GM12875 (cell line): Measurements from ENCODE around the gene MAX.

Source experiments
- H3K4me3 ChIP-seq: one replicate; pipeline ENCODE4 v1.5.1; 2011; ENCODE audit warnings: low read depth, low read length, control low read depth
- TF ChIP-seq, protein P1 (sequence below): IDR thresholded peaks from 2 replicates; pipeline ENCODE4 v1.5.1; 2011; ENCODE audit warnings: low read depth, mild to moderate bottlenecking, control low read depth, inconsistent platforms, low read length, moderate library complexity, borderline replicate concordance; ENCODE audit not compliant: insufficient read depth

MAX gene, protein sequence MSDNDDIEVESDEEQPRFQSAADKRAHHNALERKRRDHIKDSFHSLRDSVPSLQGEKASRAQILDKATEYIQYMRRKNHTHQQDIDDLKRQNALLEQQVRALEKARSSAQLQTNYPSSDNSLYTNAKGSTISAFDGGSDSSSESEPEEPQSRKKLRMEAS

DNA sequence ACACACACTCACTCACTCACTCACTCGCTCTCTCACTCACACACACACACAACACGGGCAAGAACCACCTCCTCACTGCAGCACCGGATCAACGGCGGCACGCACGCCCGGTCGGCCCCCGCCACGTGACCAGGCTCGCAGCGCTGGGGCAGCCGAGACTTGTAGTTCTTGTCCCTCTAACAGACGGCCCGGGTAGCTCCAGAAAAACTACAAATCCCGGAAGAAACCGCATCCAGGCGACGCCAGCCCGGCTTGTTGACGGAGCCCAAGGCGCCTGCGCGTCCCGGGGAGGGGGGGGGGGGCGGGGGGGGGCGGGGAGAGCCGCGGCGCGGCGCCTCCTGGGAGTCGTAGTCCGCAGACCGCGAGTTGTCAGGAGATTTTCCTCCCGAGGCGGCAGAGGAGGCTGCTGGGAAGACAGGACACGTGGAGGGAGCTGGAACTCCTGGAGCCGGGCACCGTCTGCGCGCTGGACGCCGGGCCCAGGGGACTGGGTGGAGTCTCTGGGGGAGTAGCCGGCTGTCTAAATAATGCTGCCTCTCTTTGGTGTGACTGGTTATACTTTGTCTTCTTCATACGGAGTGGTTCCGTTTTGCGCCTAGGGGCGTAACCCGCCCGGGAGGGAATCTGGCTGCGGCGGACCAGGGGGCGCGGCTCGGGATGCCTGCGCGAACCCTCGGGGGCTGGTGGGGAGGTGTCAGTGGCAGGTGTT is at the start of gene MAX:
Gene MAX, minus strand, starts transcription at position 77 of the 709 bp plus-strand sequence. CDS start 178 bp downstream, outside the sequence.
- TF ChIP-seq, protein P1, sequence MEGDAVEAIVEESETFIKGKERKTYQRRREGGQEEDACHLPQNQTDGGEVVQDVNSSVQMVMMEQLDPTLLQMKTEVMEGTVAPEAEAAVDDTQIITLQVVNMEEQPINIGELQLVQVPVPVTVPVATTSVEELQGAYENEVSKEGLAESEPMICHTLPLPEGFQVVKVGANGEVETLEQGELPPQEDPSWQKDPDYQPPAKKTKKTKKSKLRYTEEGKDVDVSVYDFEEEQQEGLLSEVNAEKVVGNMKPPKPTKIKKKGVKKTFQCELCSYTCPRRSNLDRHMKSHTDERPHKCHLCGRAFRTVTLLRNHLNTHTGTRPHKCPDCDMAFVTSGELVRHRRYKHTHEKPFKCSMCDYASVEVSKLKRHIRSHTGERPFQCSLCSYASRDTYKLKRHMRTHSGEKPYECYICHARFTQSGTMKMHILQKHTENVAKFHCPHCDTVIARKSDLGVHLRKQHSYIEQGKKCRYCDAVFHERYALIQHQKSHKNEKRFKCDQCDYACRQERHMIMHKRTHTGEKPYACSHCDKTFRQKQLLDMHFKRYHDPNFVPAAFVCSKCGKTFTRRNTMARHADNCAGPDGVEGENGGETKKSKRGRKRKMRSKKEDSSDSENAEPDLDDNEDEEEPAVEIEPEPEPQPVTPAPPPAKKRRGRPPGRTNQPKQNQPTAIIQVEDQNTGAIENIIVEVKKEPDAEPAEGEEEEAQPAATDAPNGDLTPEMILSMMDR: no peak
- peak within 1 kb of the TSS; percentile 93 for H3K4me3 ChIP-seq

- no peak overlapping the region for H3K4me3 ChIP-seq
- TF ChIP-seq, protein P1: no peak
Measured at GRCh38 chr14:65151609-65151956, 49.3 kb upstream of the MAX start.

DNA sequence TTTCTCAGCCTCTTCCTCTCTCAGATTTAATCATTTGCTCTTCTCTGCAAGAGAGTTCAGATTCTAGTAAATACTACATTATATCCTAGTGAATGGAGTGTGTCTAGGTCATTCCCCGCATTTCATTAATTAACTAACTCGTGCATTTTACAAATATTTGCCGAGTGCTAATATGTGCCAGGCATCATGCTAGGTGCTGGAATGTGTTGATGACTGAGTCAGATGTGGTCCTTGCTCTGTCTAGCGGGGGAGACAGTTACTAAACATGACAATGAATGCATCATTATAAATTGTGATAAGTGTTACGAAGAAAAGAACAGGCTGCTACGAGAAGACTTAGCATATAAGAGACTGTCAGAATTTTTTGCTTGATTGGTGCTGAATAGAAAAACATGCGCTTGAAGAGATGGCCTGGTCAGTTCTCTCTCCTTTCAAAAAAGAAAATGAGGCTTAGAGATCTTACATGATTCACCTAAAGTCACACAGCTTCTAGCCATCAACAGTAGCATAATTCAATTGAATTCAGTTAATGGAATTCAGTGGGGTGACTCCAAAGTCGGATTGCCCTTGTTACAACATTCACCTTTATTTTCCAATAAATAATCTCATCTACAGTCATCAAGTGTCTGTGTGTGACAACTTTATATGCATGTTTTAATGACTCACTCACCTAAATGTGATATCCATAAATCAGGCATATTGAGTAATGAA is 48.7 kb upstream of the MAX start:
- H3K4me3 ChIP-seq: no peak overlapping the region
- TF ChIP-seq, protein P1: no peak

- H3K4me3 ChIP-seq: no peak overlapping the region
- TF ChIP-seq, protein P1: no peak
Measured at GRCh38 chr14:65149116-65149515, 46.8 kb upstream of the MAX start.

DNA sequence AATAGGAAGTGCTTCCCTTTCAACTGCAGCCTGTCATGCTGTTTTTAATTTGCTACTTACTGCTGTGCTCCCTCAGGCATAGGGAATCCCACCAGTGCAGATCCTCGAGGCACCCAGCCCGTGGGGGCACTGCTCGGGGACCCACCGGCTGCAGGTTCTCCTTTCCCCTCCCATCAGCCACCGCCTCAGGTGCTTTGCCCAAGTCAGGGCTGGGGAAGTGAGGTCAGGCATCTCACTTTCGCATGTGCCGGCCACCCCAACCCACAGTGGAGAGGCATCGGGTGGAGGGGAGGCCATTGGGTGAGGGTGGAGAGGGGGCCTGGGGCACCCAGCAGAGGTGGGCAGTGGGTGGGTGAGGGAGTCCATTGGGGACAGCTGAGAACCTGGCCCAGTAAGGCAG is 41.9 kb upstream of the MAX start:
- H3K4me3 ChIP-seq: no peak overlapping the region
- TF ChIP-seq, protein P1: no peak

GRCh38 chr14:65142914-65143625 is 40.8 kb upstream of the MAX start:
- no peak overlapping the region for H3K4me3 ChIP-seq
- TF ChIP-seq, protein P1: no peak
